VCaP (cell line): ENCODE results near the gene DNASE1L1.

Experiments
- H3K27ac ChIP-seq: fragments of 450-650 bp; 2 replicates; pipeline ENCODE4 v1.5.1; 2017
- CTCF ChIP-seq: fragments of 450-650 bp; conservative IDR thresholded peaks from 2 replicates; pipeline ENCODE4 v1.5.1; 2017; ENCODE audit warnings: mild to moderate bottlenecking, moderate library complexity

Gene DNASE1L1

GRCh38 chrX:154354013-154354412 lies 55.0 kb downstream of the DNASE1L1 start:
- H3K27ac ChIP-seq, result no peak overlapping the region
- TF ChIP-seq CTCF, result no peak

GRCh38 chrX:154353172-154353843 lies 55.7 kb downstream of the DNASE1L1 start:
- no peak for TF ChIP-seq CTCF
- H3K27ac ChIP-seq, result no peak overlapping the region

- TF ChIP-seq CTCF, result no peak
- H3K27ac ChIP-seq, result no peak overlapping the region
Observed at GRCh38 chrX:154352466-154352865, 56.6 kb downstream of the DNASE1L1 start.

- TF ChIP-seq CTCF, result no peak
- H3K27ac ChIP-seq, result no peak overlapping the region
Observed at GRCh38 chrX:154352012-154352401, 57.0 kb downstream of the DNASE1L1 start.
